Endothelial cell of hepatic sinusoid (primary cell): ENCODE data around the gene WBP2.

ENCODE experiments used
- in situ Hi-C: cut with HindIII; loops from 2 replicates; pipeline ENCODE4 v1.10.0; 2017; ENCODE audit warnings: low sequenced_read_pairs

WBP2 gene

GRCh38 chr17:75855310-75856061 is at the start of gene WBP2:
TSS of gene WBP2 (minus strand) at chr17:75855335. CDS start at chr17:75855297, 38 bp downstream.
- in situ Hi-C loops, result no loop called here

- in situ Hi-C loops, result loop anchor here (5.0 to 25.0 kb wide), 2 partner anchors 40 to 360 kb away; partner anchors contain the start of gene UBALD2
These were observed 47.3 kb upstream of the WBP2 start for GRCh38 chr17:75902406-75902805.

- in situ Hi-C loops, result loop anchor here (5.0 to 25.0 kb wide), 2 partner anchors 39 to 361 kb away; partner anchors contain the start of gene UBALD2
These were observed 46.6 kb upstream of the WBP2 start for GRCh38 chr17:75901727-75902126.

GRCh38 chr17:75900691-75901533 is 45.8 kb upstream of the WBP2 start:
- in situ Hi-C loops, result loop anchor here (5.0 to 25.0 kb wide), 2 partner anchors 39 to 361 kb away; partner anchors contain the start of gene UBALD2

GRCh38 chr17:75899767-75900468 is 44.8 kb upstream of the WBP2 start:
- in situ Hi-C loops, result loop anchor here (5.0 to 25.0 kb wide), 2 partner anchors 38 to 362 kb away; partner anchors contain the start of gene UBALD2

GRCh38 chr17:75899353-75899752 is 44.2 kb upstream of the WBP2 start:
- in situ Hi-C loops, result no loop called here

- in situ Hi-C loops, result no loop called here
These were observed 43.7 kb upstream of the WBP2 start for GRCh38 chr17:75898791-75899190.

GRCh38 chr17:75898065-75898464 is 42.9 kb upstream of the WBP2 start:
- in situ Hi-C loops, result no loop called here

- in situ Hi-C loops, result no loop called here
These were observed 42.3 kb upstream of the WBP2 start for GRCh38 chr17:75897160-75898019.

- in situ Hi-C loops, result no loop called here
These were observed 41.5 kb upstream of the WBP2 start, which contains the start of gene TRIM65 for GRCh38 chr17:75896415-75897159. TSS of gene TRIM65 (minus strand) at chr17:75896951. CDS start at chr17:75896937, 14 bp downstream.

GRCh38 chr17:75895370-75896155 is 40.4 kb upstream of the WBP2 start:
- in situ Hi-C loops, result no loop called here

- in situ Hi-C loops, result no loop called here
These were observed 39.1 kb upstream of the WBP2 start for GRCh38 chr17:75894049-75894733.

GRCh38 chr17:75893305-75894048 is 38.3 kb upstream of the WBP2 start:
- in situ Hi-C loops, result no loop called here

GRCh38 chr17:75892556-75893224 is 37.6 kb upstream of the WBP2 start:
- in situ Hi-C loops, result no loop called here

- in situ Hi-C loops, result no loop called here
These were observed 36.7 kb upstream of the WBP2 start for GRCh38 chr17:75891605-75892555.
